ENCODE data around the gene STXBP5. TPM values are rescaled to one million over a fixed set of nuclear protein-coding genes. Genes with fewer than 3 reads are reported as not detected.

Gene STXBP5
- total and polyA plus RNA-seq, 9 of the 15 experiments (the other 6 are each of a cell fraction or from before 2014, with no cell fraction given) = 23.3 to 172 (median 71.5) TPM

GRCh38 chr6:147161974-147162495 is 42.2 kb upstream of the STXBP5 start (continued):
- no peak; a peak in 1 of 4 replicates for TF ChIP-seq HDAC1 (IDR thresholded peaks at IDR 0.05)
- TF ChIP-seq USF2 (CRISPR knock-in tag; IDR thresholded peaks at IDR 0.05) = no peak
- TF ChIP-seq HNRNPL (IDR thresholded peaks at IDR 0.05; ENCODE audit: low read depth, low read length) = no peak
- TF ChIP-seq TEAD4 (IDR thresholded peaks at IDR 0.05; ENCODE audit: low read length) = peak; percentile 95
- TF ChIP-seq TEAD4 (CRISPR knock-in tag; IDR thresholded peaks at IDR 0.05; ENCODE audit: borderline replicate concordance) = no peak
- no peak for TF ChIP-seq ZNF77 (CRISPR knock-in tag; IDR thresholded peaks at IDR 0.05)
- no peak for TF ChIP-seq ZNF395 (CRISPR knock-in tag; IDR thresholded peaks at IDR 0.05)
- TF ChIP-seq ZBTB17 (CRISPR knock-in tag; IDR thresholded peaks at IDR 0.05) = no peak
- no peak for TF ChIP-seq CUX1 (CRISPR knock-in tag; IDR thresholded peaks at IDR 0.05)
- TF ChIP-seq TCFL5 (CRISPR knock-in tag; conservative IDR thresholded peaks at IDR 0.05) = no peak
- no peak for TF ChIP-seq TFAP4 (CRISPR knock-in tag; IDR thresholded peaks at IDR 0.05; ENCODE audit: borderline replicate concordance)
- TF ChIP-seq ZNF561 (CRISPR knock-in tag; conservative IDR thresholded peaks at IDR 0.05) = no peak
- TF ChIP-seq HDAC2 (IDR thresholded peaks at IDR 0.05) = peak; percentile 59; the same call in 1 of the 2 replicates
- peak; percentile 86; the same call in 1 of the 2 replicates for TF ChIP-seq ZNF589 (CRISPR knock-in tag; IDR thresholded peaks at IDR 0.05; ENCODE audit: low read depth)
- no peak for TF ChIP-seq THRAP3 (IDR thresholded peaks at IDR 0.05; ENCODE audit: borderline replicate concordance)
- no peak; a peak in 1 of 4 replicates for TF ChIP-seq ZNF639 (CRISPR knock-in tag; conservative IDR thresholded peaks at IDR 0.05 in 1 of 2, IDR thresholded peaks at IDR 0.05 in 1 of 2)
- no peak for TF ChIP-seq ERF (CRISPR knock-in tag; IDR thresholded peaks at IDR 0.05)
- TF ChIP-seq ZNF311 (CRISPR knock-in tag; IDR thresholded peaks at IDR 0.05) = no peak
- TF ChIP-seq ZBTB7A (IDR thresholded peaks at IDR 0.05; ENCODE audit: borderline replicate concordance, control insufficient read depth, low read depth, low read length) = no peak

Measured in K562 (cell line).